Measurements from ENCODE around the gene TSEN54. TPM values are rescaled to one million over a fixed set of nuclear protein-coding genes. Genes with fewer than 3 reads are reported as not detected.
"Not testable (repeated sequence)": the region's sequence is repeated elsewhere in the genome, so short reads cannot be mapped to it uniquely, and the experiment has no call there.

TSEN54 gene
- total RNA-seq, 1 donor from 2014 or later, result 61.7 TPM

- intact Hi-C loops (cut with micrococcal nuclease), result loop anchor here (10.0 kb wide), 1 partner anchor 220 kb away; no protein-coding TSS in a partner anchor
- no peak overlapping the region for H3K27ac Mint-ChIP-seq
- no peak overlapping the region for H3K4me3 Mint-ChIP-seq
- H3K9me3 Mint-ChIP-seq, result no peaks in the 10 kb centered on the region
- H3K36me3 Mint-ChIP-seq (ENCODE audit: low read depth), result peaks cover 12% of the 10 kb centered on the region
- peaks cover 7% of the 10 kb centered on the region for H3K27me3 Mint-ChIP-seq
- peaks cover 21% of the 10 kb centered on the region for H3K4me1 Mint-ChIP-seq
- DNase-seq, result peak; percentile 64
These were observed 1.9 kb upstream of the TSEN54 start for GRCh38 chr17:75514299-75514918.

- intact Hi-C loops (cut with micrococcal nuclease), result loop anchor here (10.0 kb wide), 1 partner anchor 220 kb away; no protein-coding TSS in a partner anchor
- no peaks in the 10 kb centered on the region for H3K9me3 Mint-ChIP-seq
- DNase-seq, result no peak
- H3K27me3 Mint-ChIP-seq, result peaks cover 7% of the 10 kb centered on the region
- H3K4me1 Mint-ChIP-seq, result peaks cover 22% of the 10 kb centered on the region
- H3K27ac Mint-ChIP-seq, result no peak overlapping the region
- no peak overlapping the region for H3K4me3 Mint-ChIP-seq
- H3K36me3 Mint-ChIP-seq (ENCODE audit: low read depth), result peaks cover 17% of the 10 kb centered on the region
These were observed 1.3 kb upstream of the TSEN54 start for GRCh38 chr17:75514919-75515495.

DNA sequence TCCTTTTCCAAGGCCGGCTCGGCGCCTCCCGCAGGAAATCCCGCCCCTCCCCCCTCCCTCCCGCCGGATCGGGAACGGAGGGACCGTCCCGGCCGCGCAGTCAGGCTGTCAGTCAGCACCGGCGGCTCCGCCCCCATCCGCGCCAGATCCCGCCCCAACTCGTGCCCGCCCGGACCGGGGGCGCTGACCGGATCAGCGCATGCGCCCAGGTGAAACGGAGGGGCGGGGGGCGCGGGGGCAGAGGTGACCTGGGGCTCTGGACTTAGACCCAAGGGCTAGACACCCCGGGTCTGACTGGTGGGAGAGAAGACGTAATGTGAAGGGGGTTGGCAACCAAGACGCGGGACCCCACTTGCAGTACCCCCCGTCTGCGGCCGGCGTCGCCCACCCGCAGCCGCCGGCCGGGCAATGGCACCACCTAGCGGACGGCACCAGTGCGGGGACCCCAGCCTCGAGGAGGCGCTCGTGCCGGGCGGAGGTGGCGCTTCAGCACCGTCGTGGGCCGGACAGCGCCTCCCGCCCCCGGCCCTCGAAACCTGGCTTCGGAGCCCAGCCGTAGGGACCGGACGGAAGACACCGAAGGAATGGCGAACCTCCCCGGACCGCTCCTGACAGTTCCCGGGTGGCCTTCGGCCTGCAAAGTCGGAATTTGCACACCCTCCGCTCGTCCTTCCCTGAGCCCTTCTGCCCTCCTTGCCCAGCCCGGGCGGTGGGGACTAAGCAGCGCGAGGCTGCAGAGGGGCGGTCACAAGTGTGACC is 653 bp upstream of the TSEN54 start, which contains the start of gene CASKIN2:
TSS of gene CASKIN2 (minus strand) at position 42 of the 759 bp plus-strand sequence. CDS start 1,733 bp downstream, outside the sequence.
- peaks cover 7% of the 10 kb centered on the region for H3K27me3 Mint-ChIP-seq
- peak within 1 kb of the TSS; percentile 51 for H3K27ac Mint-ChIP-seq
- intact Hi-C loops (cut with micrococcal nuclease), result loop anchor here (1.0 to 10.0 kb wide), 5 partner anchors 10 to 221 kb away; partner anchors contain the start of genes LLGL2 and TMEM94
- H3K4me3 Mint-ChIP-seq, result peak within 1 kb of the TSS; percentile 82
- peak; percentile 93 for DNase-seq
- H3K4me1 Mint-ChIP-seq, result peaks cover 22% of the 10 kb centered on the region
- H3K9me3 Mint-ChIP-seq, result no peaks in the 10 kb centered on the region
- H3K36me3 Mint-ChIP-seq (ENCODE audit: low read depth), result peaks cover 17% of the 10 kb centered on the region

GRCh38 chr17:75516619-75517296 is 430 bp downstream of the TSEN54 start:
- peak overlapping the region; percentile 57 for H3K27ac Mint-ChIP-seq
- peak; percentile 82 for DNase-seq
- H3K36me3 Mint-ChIP-seq (ENCODE audit: low read depth), result peaks cover 21% of the 10 kb centered on the region

GRCh38 chr17:75517297-75517865 is 1.1 kb downstream of the TSEN54 start:
- peaks cover 26% of the 10 kb centered on the region for H3K36me3 Mint-ChIP-seq (ENCODE audit: low read depth)
- intact Hi-C loops (cut with micrococcal nuclease), result loop anchor here (2.0 to 10.0 kb wide), 3 partner anchors 61 to 223 kb away; partner anchors contain the start of gene TMEM94

More at GRCh38 chr17:75516619-75517296, 430 bp downstream of the TSEN54 start:
- peaks cover 22% of the 10 kb centered on the region for H3K4me1 Mint-ChIP-seq
- H3K27me3 Mint-ChIP-seq, result peaks cover 7% of the 10 kb centered on the region
- intact Hi-C loops (cut with micrococcal nuclease), result loop anchor here (1.0 to 10.0 kb wide), 5 partner anchors 9 to 222 kb away; partner anchors contain the start of genes LLGL2 and TMEM94
- H3K4me3 Mint-ChIP-seq, result peak overlapping the region; percentile 77
- no peaks in the 10 kb centered on the region for H3K9me3 Mint-ChIP-seq

GRCh38 chr17:75518201-75518600 is 1.9 kb downstream of the TSEN54 start:
- H3K9me3 Mint-ChIP-seq, result no peaks in the 10 kb centered on the region
- H3K36me3 Mint-ChIP-seq (ENCODE audit: low read depth), result peaks cover 33% of the 10 kb centered on the region
- H3K27ac Mint-ChIP-seq, result peak overlapping the region; percentile 62
- H3K4me3 Mint-ChIP-seq, result peak overlapping the region; percentile 77
- peak; percentile 87 for DNase-seq
- intact Hi-C loops (cut with micrococcal nuclease), result loop anchor here (10.0 kb wide), 1 partner anchor 223 kb away; no protein-coding TSS in a partner anchor
- peaks cover 26% of the 10 kb centered on the region for H3K4me1 Mint-ChIP-seq
- peaks cover 7% of the 10 kb centered on the region for H3K27me3 Mint-ChIP-seq

More at GRCh38 chr17:75517297-75517865, 1.1 kb downstream of the TSEN54 start:
- peak; percentile 75 for DNase-seq
- Mint-ChIP-seq H3K27me3 (peaks cover 7% of the 10 kb centered on the region), H3K27ac (peak overlapping the region; percentile 62), H3K4me1 (peaks cover 24% of the 10 kb centered on the region), H3K4me3 (peak overlapping the region; percentile 77), H3K9me3 (no peaks in the 10 kb centered on the region)

DNA sequence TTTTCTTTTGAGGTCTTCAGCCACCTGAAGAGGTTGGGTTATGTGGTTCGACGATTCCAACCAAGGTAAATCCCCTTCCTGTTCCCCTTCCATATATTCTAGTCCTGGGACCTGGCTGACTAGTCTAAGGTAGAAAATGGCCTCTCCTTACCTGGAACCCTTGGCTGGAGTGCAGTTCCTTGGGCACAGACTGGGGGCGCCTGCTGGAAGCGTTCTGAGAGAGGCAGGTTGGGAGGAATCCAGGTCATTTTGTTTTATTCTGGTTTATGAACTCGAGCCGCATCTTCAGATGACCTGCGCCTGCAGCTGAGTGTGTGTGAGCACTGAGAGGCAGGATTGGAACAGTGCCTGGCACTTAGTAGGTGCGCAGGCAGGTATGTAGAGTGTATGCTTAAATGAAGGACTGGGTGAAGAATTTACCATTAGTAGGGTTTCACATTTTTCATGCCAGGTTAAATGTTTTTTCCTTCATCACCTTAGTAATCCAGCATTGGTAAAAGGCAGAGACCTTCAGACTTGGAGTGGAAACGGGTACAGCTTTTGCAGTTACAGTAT is 2.7 kb downstream of the TSEN54 start:
- peak overlapping the region; percentile 77 for H3K4me3 Mint-ChIP-seq
- peaks cover 1% of the 10 kb centered on the region for H3K27me3 Mint-ChIP-seq
- H3K9me3 Mint-ChIP-seq, result no peaks in the 10 kb centered on the region
- intact Hi-C loops (cut with micrococcal nuclease), result loop anchor here (10.0 kb wide), 1 partner anchor 224 kb away; no protein-coding TSS in a partner anchor
- DNase-seq, result no peak
- no peak overlapping the region for H3K27ac Mint-ChIP-seq
- peaks cover 26% of the 10 kb centered on the region for H3K4me1 Mint-ChIP-seq
- H3K36me3 Mint-ChIP-seq (ENCODE audit: low read depth), result peaks cover 40% of the 10 kb centered on the region

DNA sequence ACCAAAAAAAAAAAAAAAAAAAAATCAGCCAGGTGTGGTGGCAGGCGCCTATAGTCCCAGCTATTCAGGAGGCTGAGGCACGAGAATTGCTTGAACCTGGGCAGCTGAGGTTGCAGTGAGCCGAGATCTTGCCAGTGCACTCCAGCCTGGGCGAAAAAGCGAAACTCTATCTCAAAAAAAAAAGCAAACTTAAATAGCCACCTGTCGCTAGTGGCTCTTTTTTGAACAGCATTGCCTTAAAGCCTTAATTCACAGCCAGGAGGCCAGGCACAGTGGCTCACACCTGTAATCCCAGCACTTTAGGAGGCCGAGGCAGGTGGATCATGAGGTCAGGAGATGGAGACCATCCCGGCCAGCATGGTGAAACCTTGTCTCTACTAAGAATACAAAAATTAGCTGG is 4.1 kb downstream of the TSEN54 start:
- H3K9me3 Mint-ChIP-seq; H3K27ac Mint-ChIP-seq; H3K27me3 Mint-ChIP-seq; H3K4me3 Mint-ChIP-seq; intact Hi-C loops (cut with micrococcal nuclease); DNase-seq: not testable (repeated sequence)
- Mint-ChIP-seq H3K36me3 (ENCODE audit: low read depth) (peaks cover 42% of the 10 kb centered on the region), H3K4me1 (peaks cover 26% of the 10 kb centered on the region)

DNA sequence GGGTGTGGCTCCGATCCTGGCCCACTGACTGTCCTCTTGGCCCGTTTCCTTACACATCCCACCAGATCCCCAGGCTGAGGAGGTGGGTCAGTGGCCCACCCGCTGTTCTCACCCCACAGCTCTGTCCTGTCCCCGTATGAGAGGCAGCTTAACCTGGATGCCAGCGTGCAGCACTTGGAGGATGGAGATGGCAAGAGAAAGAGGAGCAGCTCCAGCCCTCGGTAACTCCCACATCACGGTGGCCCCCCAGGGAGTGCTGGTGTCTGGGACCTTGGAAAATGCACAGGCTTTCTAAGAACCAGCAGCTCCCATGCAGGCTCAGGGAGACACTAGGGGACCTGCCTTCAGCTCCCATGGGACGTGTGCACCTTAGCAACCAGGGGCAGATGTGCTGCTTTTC is 5.0 kb downstream of the TSEN54 start:
- intact Hi-C loops (cut with micrococcal nuclease), result no loop called here
- peaks cover 27% of the 10 kb centered on the region for H3K4me1 Mint-ChIP-seq

DNA sequence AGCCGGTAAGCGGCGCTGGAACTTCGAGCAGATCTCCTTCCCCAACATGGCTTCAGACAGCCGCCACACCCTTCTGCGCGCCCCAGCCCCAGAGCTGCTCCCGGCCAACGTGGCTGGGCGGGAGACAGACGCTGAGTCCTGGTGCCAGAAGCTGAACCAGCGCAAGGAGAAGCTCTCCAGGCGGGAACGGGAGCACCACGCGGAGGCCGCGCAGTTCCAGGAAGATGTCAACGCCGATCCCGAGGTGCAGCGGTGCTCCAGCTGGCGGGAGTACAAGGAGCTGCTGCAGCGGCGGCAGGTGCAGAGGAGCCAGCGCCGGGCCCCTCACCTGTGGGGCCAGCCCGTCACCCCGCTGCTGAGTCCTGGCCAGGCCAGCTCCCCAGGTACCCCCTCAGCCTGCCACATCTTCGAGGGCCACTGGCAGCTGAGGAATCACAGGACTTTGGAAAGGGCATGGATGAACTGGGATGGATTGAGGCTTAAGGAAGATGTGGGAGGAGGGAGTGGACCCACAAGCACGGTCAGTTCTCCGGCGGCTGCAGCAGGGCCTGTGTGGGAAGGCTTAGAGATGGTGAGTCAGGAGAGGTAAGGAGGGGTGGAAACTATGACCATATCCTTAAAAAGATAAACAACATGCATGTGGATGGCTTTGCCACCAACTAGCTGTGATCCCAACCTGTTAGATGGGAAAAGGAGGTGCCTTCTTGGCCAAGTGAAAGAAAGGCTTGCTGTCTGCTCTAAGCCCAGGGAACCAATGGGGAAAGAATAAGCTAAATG is 5.8 kb downstream of the TSEN54 start:
- Mint-ChIP-seq H3K36me3 (ENCODE audit: low read depth) (peaks cover 44% of the 10 kb centered on the region), H3K27ac (no peak overlapping the region), H3K27me3 (peaks cover 8% of the 10 kb centered on the region), H3K4me3 (no peak overlapping the region), H3K9me3 (no peaks in the 10 kb centered on the region), H3K4me1 (peaks cover 31% of the 10 kb centered on the region)
- intact Hi-C loops (cut with micrococcal nuclease), result no loop called here
- no peak for DNase-seq

More for the DNA sequence above, 5.0 kb downstream of the TSEN54 start:
- H3K36me3 Mint-ChIP-seq (ENCODE audit: low read depth), result peaks cover 42% of the 10 kb centered on the region
- H3K4me3 Mint-ChIP-seq, result no peak overlapping the region
- H3K27ac Mint-ChIP-seq, result no peak overlapping the region
- no peak for DNase-seq
- no peaks in the 10 kb centered on the region for H3K9me3 Mint-ChIP-seq
- H3K27me3 Mint-ChIP-seq, result peaks cover 1% of the 10 kb centered on the region

- Mint-ChIP-seq H3K27me3 (peaks cover 9% of the 10 kb centered on the region), H3K4me3 (no peak overlapping the region), H3K9me3 (no peaks in the 10 kb centered on the region), H3K36me3 (ENCODE audit: low read depth) (peaks cover 32% of the 10 kb centered on the region), H3K4me1 (peaks cover 19% of the 10 kb centered on the region), H3K27ac (no peak overlapping the region)
- intact Hi-C loops (cut with micrococcal nuclease), result no loop called here
- no peak for DNase-seq
These were observed 7.3 kb downstream of the TSEN54 start for GRCh38 chr17:75523647-75524046.

GRCh38 chr17:75524269-75524969 is 8.1 kb downstream of the TSEN54 start:
- Mint-ChIP-seq H3K9me3 (no peaks in the 10 kb centered on the region), H3K27ac (no peak overlapping the region), H3K4me3 (peak overlapping the region; percentile 48), H3K27me3 (peaks cover 9% of the 10 kb centered on the region), H3K36me3 (ENCODE audit: low read depth) (peaks cover 31% of the 10 kb centered on the region), H3K4me1 (peaks cover 13% of the 10 kb centered on the region)
- intact Hi-C loops (cut with micrococcal nuclease), result no loop called here
- DNase-seq, result no peak

Data from activated CD4-positive, alpha-beta T cell treated with anti-CD3 and anti-CD28 coated beads, Interleukin-2, amount 10 ng/mL, durations not matched to agents 24 days and 14 days (primary cell).